ENCODE measurements around the gene ARR3.
"Not testable (repeated sequence)": the region's sequence is repeated elsewhere in the genome, so short reads cannot be mapped to it uniquely, and the experiment has no call there.

The ARR3 gene

GRCh38 chrX:70281951-70282350 is 13.8 kb downstream of the ARR3 start, which contains the start of gene RAB41:
Gene RAB41 (plus strand): TSS chrX:70282172. CDS start chrX:70282218, 46 bp downstream.
- no peak for DNase-seq

GRCh38 chrX:70289168-70289792 is 21.1 kb downstream of the ARR3 start:
- no peak for DNase-seq

GRCh38 chrX:70289793-70290770 is 21.9 kb downstream of the ARR3 start, which contains the start of the genes KIF4A and PDZD11:
Gene KIF4A (plus strand): TSS chrX:70290104. CDS start chrX:70290459, 355 bp downstream.
Gene PDZD11 (minus strand): TSS chrX:70289927. CDS start chrX:70289341, 586 bp downstream.
- DNase-seq = peak; percentile 46

GRCh38 chrX:70292788-70293187 is 24.7 kb downstream of the ARR3 start:
- DNase-seq = no peak

- no peak for DNase-seq
These were observed 25.5 kb downstream of the ARR3 start for GRCh38 chrX:70293621-70294020.

- no peak for DNase-seq
These were observed 33.6 kb downstream of the ARR3 start for GRCh38 chrX:70301716-70302115.

- no peak for DNase-seq
These were observed 45.4 kb downstream of the ARR3 start for GRCh38 chrX:70313503-70313902.

GRCh38 chrX:70322784-70323183 is 54.6 kb downstream of the ARR3 start:
- no peak for DNase-seq

- not testable (repeated sequence) for DNase-seq
These were observed 55.5 kb downstream of the ARR3 start for GRCh38 chrX:70323628-70324027.

- DNase-seq = no peak
These were observed 56.2 kb downstream of the ARR3 start for GRCh38 chrX:70324326-70324725.

- DNase-seq = no peak
These were observed 63.0 kb downstream of the ARR3 start for GRCh38 chrX:70331161-70331560.

Data from activated T-cell treated with anti-CD3 and anti-CD28 coated beads for 4 hours (primary cell).